Endothelial cell of umbilical vein (primary cell): ENCODE measurements around the gene SAMD1. TPM values are rescaled to one million over a fixed set of nuclear protein-coding genes. Genes with fewer than 3 reads are reported as not detected.

ENCODE experiments used
- BruUV-seq: library from RNA; stranded (reverse); fragments of 400-500 nt; replicated peaks from 2 replicates; lab custom pipeline; 2021; lab: Mats Ljungman, UMichigan
- CTCF ChIA-PET: fragments of 300-600, 350-600 bp; sonication (Branson Sonifier 250); formaldehyde crosslinking; loops from one replicate; lab custom pipeline; 2021; ENCODE audit warnings: antibody characterized with exemption, inconsistent platforms; lab: Charles Lee
- POLR2A ChIA-PET: fragments of 300-600, 350-600 bp; sonication (Branson Sonifier 250); formaldehyde crosslinking; loops from one replicate; lab custom pipeline; 2021; ENCODE audit warnings: antibody characterized with exemption, inconsistent platforms; lab: Charles Lee
- DNase-seq: peaks from one replicate; pipeline ENCODE4 v3.0.0-alpha.2; 2011; ENCODE audit warnings: low read depth, low spot score
- FAIRE-seq: peaks from 2 replicates; lab custom pipeline; 2011; peaks lifted over from hg19 to GRCh38; lab: Jason Lieb, UNC
- H2AFZ ChIP-seq: 2 replicates; pipeline ENCODE4 v1.6.0; 2012; ENCODE audit warnings: low read depth, low read length, control low read depth, inconsistent platforms
- H3K27ac ChIP-seq: 2 replicates; pipeline ENCODE4 v1.5.1; 2011; ENCODE audit warnings: low read depth, mild to moderate bottlenecking, control low read depth, low read length, moderate library complexity; ENCODE audit not compliant: insufficient read depth
- H3K27me3 ChIP-seq, 2 experiments: 2 replicates each; pipeline versions ENCODE4 v1.6.0 to v1.6.1; 2011; ENCODE audit warnings: low read length in 2 of 2, mixed read lengths in 1 of 2; ENCODE audit not compliant: control insufficient read depth in 2 of 2, insufficient read depth in 2 of 2
- H3K36me3 ChIP-seq, 2 experiments: 2 replicates in 1 of 2; 3 replicates in 1 of 2; pipeline ENCODE4 v1.5.1; 2011; ENCODE audit warnings: low read length in 2 of 2, mild to moderate bottlenecking in 1 of 2, moderate library complexity in 1 of 2; ENCODE audit not compliant: control insufficient read depth in 2 of 2, insufficient read depth in 2 of 2; ENCODE audit errors: extremely low read depth in 1 of 2
- H3K4me1 ChIP-seq: 3 replicates; pipeline ENCODE4 v1.5.1; 2011; ENCODE audit warnings: mild to moderate bottlenecking, low read length; ENCODE audit not compliant: control insufficient read depth, insufficient read depth; ENCODE audit errors: extremely low read depth
- H3K4me2 ChIP-seq: 2 replicates; pipeline ENCODE4 v1.6.1; 2011; ENCODE audit warnings: low read length, control low read depth, mixed read lengths; ENCODE audit not compliant: insufficient read depth
- H3K4me3 ChIP-seq, 3 experiments: fragments of 200-600 bp in 1 of 3; sonication (generic), shearing (Covaris generic) in 1 of 3; replicated peaks in 1 of 3; 2 replicates each; pipeline ENCODE4 v1.5.1; 2011 to 2016; ENCODE audit warnings: control low read depth in 3 of 3, low read length in 3 of 3, mild to moderate bottlenecking in 2 of 3, inconsistent platforms in 1 of 3, low read depth in 1 of 3, moderate library complexity in 1 of 3; ENCODE audit not compliant: insufficient read depth in 1 of 3
- H3K79me2 ChIP-seq: 2 replicates; pipeline ENCODE4 v1.6.0; 2012; ENCODE audit warnings: low read length, inconsistent platforms; ENCODE audit not compliant: control insufficient read depth, insufficient read depth
- H3K9ac ChIP-seq: replicated peaks from 2 replicates; pipeline ENCODE3; 2011; ENCODE audit warnings: low read length, control low read depth; ENCODE audit not compliant: insufficient read depth; ENCODE audit errors: extremely low read depth
- H3K9me1 ChIP-seq: replicated peaks from 3 replicates; pipeline ENCODE4 v1.6.0; 2011; ENCODE audit warnings: mild to moderate bottlenecking, low read length; ENCODE audit not compliant: control insufficient read depth, insufficient read depth; ENCODE audit errors: extremely low read depth
- H3K9me3 ChIP-seq: replicated peaks from 2 replicates; pipeline ENCODE4 v1.5.1; 2012; ENCODE audit warnings: low read length, inconsistent platforms; ENCODE audit not compliant: control insufficient read depth, insufficient read depth
- H4K20me1 ChIP-seq: replicated peaks from 2 replicates; pipeline ENCODE3; 2011; ENCODE audit warnings: mild to moderate bottlenecking, low read length; ENCODE audit not compliant: control insufficient read depth, insufficient read depth; ENCODE audit errors: extremely low read depth
- CTCF ChIP-seq, 2 donors: IDR thresholded peaks; 1 replicate in 1 of 2; 2 replicates in 1 of 2; pipeline ENCODE4 v1.5.1; 2011; ENCODE audit warnings: low read length in 2 of 2, mild to moderate bottlenecking in 2 of 2, moderate library complexity in 2 of 2, control low read depth in 1 of 2, inconsistent platforms in 1 of 2, low read depth in 1 of 2; ENCODE audit not compliant: insufficient read depth in 1 of 2; ENCODE audit errors: extremely low read depth in 1 of 2
- EZH2 ChIP-seq: IDR thresholded peaks from 2 replicates; pipeline ENCODE4 v1.6.1; 2012; ENCODE audit warnings: borderline replicate concordance, low read depth, mild to moderate bottlenecking, moderate library complexity, low read length, inconsistent platforms; ENCODE audit not compliant: severe bottlenecking
- FOS ChIP-seq: IDR thresholded peaks from 2 replicates; pipeline ENCODE4 v1.6.1; 2011; ENCODE audit warnings: mild to moderate bottlenecking, low read length, moderate library complexity, borderline replicate concordance; ENCODE audit not compliant: insufficient read depth
- GATA2 ChIP-seq: IDR thresholded peaks from 2 replicates; pipeline ENCODE4 v1.7.0; 2011; ENCODE audit warnings: low read depth, mild to moderate bottlenecking, moderate library complexity, mixed read lengths, low read length; ENCODE audit not compliant: insufficient read length, insufficient read depth
- JUN ChIP-seq: IDR thresholded peaks from 2 replicates; pipeline ENCODE4 v1.6.1; 2011; ENCODE audit warnings: borderline replicate concordance, low read depth; ENCODE audit not compliant: insufficient read length, insufficient read depth
- MAX ChIP-seq: IDR thresholded peaks from 2 replicates; pipeline ENCODE4 v1.6.1; 2011; ENCODE audit not compliant: insufficient read depth, insufficient read length
- MYC ChIP-seq: IDR thresholded peaks from one replicate; pipeline ENCODE4 v1.6.1; 2011; ENCODE audit warnings: mild to moderate bottlenecking, low read depth, low read length
- POLR2A ChIP-seq: IDR thresholded peaks from 2 replicates; pipeline ENCODE4 v1.6.1; 2012; ENCODE audit warnings: low read depth, mild to moderate bottlenecking, control low read depth, low read length
- POLR2AphosphoS5 ChIP-seq: IDR thresholded peaks from 2 replicates; pipeline ENCODE4 v1.6.1; 2012; ENCODE audit warnings: low read depth, mild to moderate bottlenecking, control low read depth, low read length, moderate library complexity; ENCODE audit not compliant: insufficient read depth
- dilution Hi-C: fragments of 300-500 bp; cut with MboI; formaldehyde crosslinking; loops from one replicate; pipeline ENCODE4 v1.15.0; 2019; ENCODE audit warnings: low sequenced_read_pairs; ENCODE audit not compliant: extremely low pct_ligation_motif_present
- intact Hi-C: fragments of 100-400 bp; cut with micrococcal nuclease; formaldehyde crosslinking; loops from one replicate; pipeline ENCODE4 v1.10.0; 2022
- polyA plus RNA-seq, 4 experiments: library from polyadenylated mRNA; depleted of rRNA in 3 of 4; stranded (reverse) in 3 of 4; unstranded in 1 of 4; fragments of >200 nt; gene quantifications; 2 replicates each; pipeline versions ENCODE4 v1.2.1 to v1.2.3, GENCODE V29; 2011 to 2012; ENCODE audit warnings: missing spikeins in 1 of 4
- total RNA-seq: library from RNA; stranded (reverse); gene quantifications from 2 replicates; pipeline ENCODE4 v1.2.3, GENCODE V29; 2021

Gene SAMD1
- total and polyA plus RNA-seq, 2 donors (not counting 3 experiments of a cell fraction or from before 2014, with no cell fraction given), result 14.1 to 35.9 TPM

GRCh38 chr19:14102102-14102696 is 11.6 kb upstream of the SAMD1 start:
- H3K36me3 ChIP-seq, result peaks cover 0 to 23% of the 10 kb centered on the region in 2 experiments
- H3K4me2 ChIP-seq, result no peak overlapping the region
- ChIA-PET CTCF (interaction anchor here (1.7 kb wide), 1 partner anchor 21 kb away, joined by 5 read pairs; no protein-coding TSS in a partner anchor), POLR2A (no interaction called here)
- no peaks in the 10 kb centered on the region for H4K20me1 ChIP-seq
- no peak overlapping the region for H3K9ac ChIP-seq
- H3K27me3 ChIP-seq, result no peaks in the 10 kb centered on the region
- H2AFZ ChIP-seq, result no peak overlapping the region
- FAIRE-seq, result no peak
- DNase-seq, result no peak
- intact Hi-C loops (no loop called here), dilution Hi-C loops (no loop called here)
- H3K9me3 ChIP-seq, result no peaks in the 10 kb centered on the region
- no TSS peak for BruUV-seq
- no peaks in the 10 kb centered on the region for H3K4me1 ChIP-seq
- no peaks in the 10 kb centered on the region for H3K79me2 ChIP-seq
- H3K9me1 ChIP-seq, result no peaks in the 10 kb centered on the region
- H3K4me3 ChIP-seq, result no peak overlapping the region
- H3K27ac ChIP-seq, result no peak overlapping the region
- no peak for TF ChIP-seq FOS
- no peak for TF ChIP-seq JUN
- TF ChIP-seq CTCF (IDR thresholded peaks at IDR 0.05; ENCODE audit: extremely low read depth in 1 of 2, insufficient read depth in 1 of 2, low read depth in 1 of 2, low read length in 2 of 2), result no peak
- TF ChIP-seq MAX, result no peak
- TF ChIP-seq POLR2AphosphoS5, result no peak
- no peak for TF ChIP-seq MYC
- TF ChIP-seq EZH2, result no peak
- TF ChIP-seq GATA2, result no peak
- no peak for TF ChIP-seq POLR2A
